Right lobe of liver (tissue), 6 donors: ENCODE results near the gene RREB1. TPM values are rescaled to one million over a fixed set of nuclear protein-coding genes. Genes with fewer than 3 reads are reported as not detected.

Source experiments
- ATAC-seq, 4 donors: fragments of 200-7000 bp; cut with Tn5 transposase; one replicate each; pipeline ENCODE4 v1.9.1; 2020; ENCODE audit warnings: mild to moderate bottlenecking in 4 of 4, moderate library complexity in 4 of 4
- DNase-seq, 3 donors: peaks; one replicate each; pipeline ENCODE4 v3.0.0-alpha.2; 2020
- H3K27ac ChIP-seq, 3 donors: fragments of 200-600 bp; one replicate each; pipeline ENCODE4 v1.8.0; 2022
- H3K27me3 ChIP-seq, 2 donors: fragments of 200-600 bp; one replicate each; pipeline ENCODE4 v1.8.0; 2022
- H3K36me3 ChIP-seq, 4 donors: fragments of 200-600 bp; sonication (generic) in 1 of 4; one replicate each; pipeline versions ENCODE4 v1.5.1 to v1.8.0; 2017 to 2022; ENCODE audit warnings: control low read depth in 1 of 4
- H3K4me1 ChIP-seq, 4 donors: fragments of 200-600 bp; sonication (generic) in 1 of 4; one replicate each; pipeline versions ENCODE4 v1.5.1 to v1.8.0; 2017 to 2022; ENCODE audit warnings: control low read depth in 1 of 4
- H3K4me3 ChIP-seq, 3 donors: fragments of 200-600 bp; one replicate each; pipeline ENCODE4 v1.8.0; 2022
- H3K9me3 ChIP-seq, 4 donors: fragments of 200-600 bp; sonication (generic) in 1 of 4; one replicate each; pipeline versions ENCODE4 v1.5.1 to v1.8.0; 2017 to 2022; ENCODE audit warnings: control low read depth in 1 of 4
- CTCF ChIP-seq, 4 donors: fragments of 200-600 bp in 3 of 4; fragments of 450-650 bp in 1 of 4; IDR thresholded peaks; one replicate each; pipeline versions ENCODE4 v1.5.1 to v1.8.0; 2016 to 2022; ENCODE audit warnings: antibody characterized with exemption in 4 of 4, mild to moderate bottlenecking in 2 of 4
- POLR2A ChIP-seq: fragments of 450-650 bp; IDR thresholded peaks from one replicate; pipeline ENCODE4 v1.6.1; 2017; ENCODE audit warnings: antibody characterized with exemption, mild to moderate bottlenecking
- WGBS: methylation state at CpG from one replicate; pipeline ENCODE4 v1.1.6; 2018; ENCODE audit warnings: low coverage, low lambda C conversion rate; ENCODE audit not compliant: insufficient coverage; ENCODE audit errors: missing lambda C conversion rate; 5-methylcytosine and 5-hydroxymethylcytosine counted together
- intact Hi-C, 2 donors: fragments of 100-400 bp; cut with DNase I; formaldehyde crosslinking; loops; one replicate each; pipeline versions ENCODE4 v1.11.2 to v1.14.1; 2022
- total RNA-seq, 6 experiments: library from RNA; depleted of rRNA in 2 of 6; stranded (reverse); fragments of >200 nt in 2 of 6; fragmentation: NEBNext Ultra II Directional in 3 of 6; extraction: Animal tissue kit (Norgen Biotek cat#: 25700) in 3 of 6; gene quantifications; one replicate each; pipeline versions ENCODE4 v1.1.0 to v1.2.4, GENCODE V29; 2016 to 2023
- donor health status: DM: no; HTN: yes; CAD: no.
- donor health status: DM: no; HTN: no; CAD: no.
- donor health status: DM: no; HTN: no; CAD: no.
- donor health status: DM: no; HTN: yes; CAD: no.
- donor health status: DM: no; HTN: yes; CAD: no.

RREB1 gene
- total RNA-seq, 6 experiments from 2014 or later = 28.7 to 46.3 (median 39.6) TPM

- TF ChIP-seq CTCF (IDR thresholded peaks at IDR 0.05) (no peak), POLR2A (no peak)
- WGBS = 45% methylated on average over 1 of the region's 5 CpGs
- intact Hi-C loops = no loop called here
- Histone ChIP-seq H3K9me3 (no peaks in the 10 kb centered on the region), H3K27ac (peak overlapping the region in 2 of 3 donors; percentile 77 to 88), H3K4me1 (peaks cover 0 to 77% (median 31%) of the 10 kb centered on the region in 4 donors), H3K36me3 (no peaks in the 10 kb centered on the region), H3K4me3 (no peak overlapping the region), H3K27me3 (no peaks in the 10 kb centered on the region)
- ATAC-seq (no peak), DNase-seq (no peak)
These were observed 64.0 kb downstream of the RREB1 start for GRCh38 chr6:7171733-7172132.

- Histone ChIP-seq H3K36me3 (peaks cover 0 to 3% (median 0%) of the 10 kb centered on the region in 4 donors), H3K9me3 (no peaks in the 10 kb centered on the region), H3K27me3 (no peaks in the 10 kb centered on the region), H3K27ac (no peak overlapping the region), H3K4me1 (peaks cover 0 to 68% (median 27%) of the 10 kb centered on the region in 4 donors), H3K4me3 (no peak overlapping the region)
- TF ChIP-seq POLR2A = no peak
- TF ChIP-seq CTCF (IDR thresholded peaks at IDR 0.05) = no peak
- 80% methylated on average over 1 of the region's 7 CpGs for WGBS
- DNase-seq (no peak), ATAC-seq (no peak)
- intact Hi-C loops = no loop called here
These were observed 64.9 kb downstream of the RREB1 start for GRCh38 chr6:7172649-7173048.

- ATAC-seq (no peak), DNase-seq (no peak)
- peaks cover 0 to 11% (median 9%) of the 10 kb centered on the region in 4 donors for H3K36me3 ChIP-seq
- H3K4me3 ChIP-seq = no peak overlapping the region
- no peaks in the 10 kb centered on the region for H3K27me3 ChIP-seq
- no peak for TF ChIP-seq POLR2A
- H3K27ac ChIP-seq = peak overlapping the region in 1 of 3 donors; percentile 27
- H3K4me1 ChIP-seq = peaks cover 0 to 55% (median 21%) of the 10 kb centered on the region in 4 donors
- intact Hi-C loops = no loop called here
- 48% methylated on average over 9 of the region's 9 CpGs for WGBS
- no peaks in the 10 kb centered on the region for H3K9me3 ChIP-seq
These were observed 66.2 kb downstream of the RREB1 start for GRCh38 chr6:7173843-7174503.

- no peaks in the 10 kb centered on the region for H3K9me3 ChIP-seq
- ATAC-seq = no peak
- peaks cover 0 to 19% (median 13%) of the 10 kb centered on the region in 4 donors for H3K36me3 ChIP-seq
- peak overlapping the region in 1 of 3 donors; percentile 4 for H3K27ac ChIP-seq
- H3K4me1 ChIP-seq = peaks cover 0 to 40% (median 7%) of the 10 kb centered on the region in 4 donors
- no peaks in the 10 kb centered on the region for H3K27me3 ChIP-seq
- intact Hi-C loops = no loop called here
- no peak for DNase-seq
- 38% methylated on average over 1 of the region's 5 CpGs for WGBS
- TF ChIP-seq POLR2A (no peak), CTCF (IDR thresholded peaks at IDR 0.05) (no peak)
- no peak overlapping the region for H3K4me3 ChIP-seq
These were observed 67.7 kb downstream of the RREB1 start for GRCh38 chr6:7175462-7175861.

GRCh38 chr6:7176208-7176607, 68.4 kb downstream of the RREB1 start:
- no peaks in the 10 kb centered on the region for H3K27me3 ChIP-seq
- no peak for TF ChIP-seq POLR2A
- TF ChIP-seq CTCF (IDR thresholded peaks at IDR 0.05) = no peak
- whole genome bisulfite sequencing = no CpG with 5 or more reads among the region's 5 CpGs
- peaks cover 0 to 33% (median 4%) of the 10 kb centered on the region in 4 donors for H3K4me1 ChIP-seq
- ATAC-seq = no peak
- peaks cover 0 to 26% (median 16%) of the 10 kb centered on the region in 4 donors for H3K36me3 ChIP-seq
- intact Hi-C loops = no loop called here
- peak overlapping the region in 1 of 3 donors; percentile 4 for H3K27ac ChIP-seq
- H3K9me3 ChIP-seq = no peaks in the 10 kb centered on the region
- no peak overlapping the region for H3K4me3 ChIP-seq
- DNase-seq = no peak
